Spleen (tissue), 7 donors: Measurements from ENCODE around the gene EIF2B2.

ENCODE experiments used
- POLR2A ChIP-seq, 3 donors: fragments of 450-650 bp; IDR thresholded peaks; one replicate each; pipeline ENCODE4 v1.5.1; 2017; ENCODE audit warnings: antibody characterized with exemption in 3 of 3, mild to moderate bottlenecking in 1 of 3
- POLR2AphosphoS5 ChIP-seq, 3 donors: sonication (generic); formaldehyde crosslinking; IDR thresholded peaks; one replicate each; pipeline ENCODE4 v1.5.1; 2017; ENCODE audit warnings: antibody characterized with exemption in 3 of 3
- TF ChIP-seq, protein P1 (sequence below), 11 experiments: fragments of 200-600 bp in 7 of 11; fragments of 450-650 bp in 4 of 11; sonication (generic) in 4 of 11; IDR thresholded peaks in 8 of 11; conservative IDR thresholded peaks in 3 of 11; 1 replicate in 7 of 11; 2 replicates in 4 of 11; pipeline versions ENCODE4 v1.4.0 to v1.8.0; 2016 to 2021; ENCODE audit warnings: antibody characterized with exemption in 11 of 11, inconsistent platforms in 4 of 11, mild to moderate bottlenecking in 1 of 11
- donor health status: DM: no; HTN: no; CAD: no; lungs with moderate emphysema.
- donor health status: DM: no; HTN: no; CAD: no.
- donor health status: DM: no; HTN: no; CAD: no.

DNA sequence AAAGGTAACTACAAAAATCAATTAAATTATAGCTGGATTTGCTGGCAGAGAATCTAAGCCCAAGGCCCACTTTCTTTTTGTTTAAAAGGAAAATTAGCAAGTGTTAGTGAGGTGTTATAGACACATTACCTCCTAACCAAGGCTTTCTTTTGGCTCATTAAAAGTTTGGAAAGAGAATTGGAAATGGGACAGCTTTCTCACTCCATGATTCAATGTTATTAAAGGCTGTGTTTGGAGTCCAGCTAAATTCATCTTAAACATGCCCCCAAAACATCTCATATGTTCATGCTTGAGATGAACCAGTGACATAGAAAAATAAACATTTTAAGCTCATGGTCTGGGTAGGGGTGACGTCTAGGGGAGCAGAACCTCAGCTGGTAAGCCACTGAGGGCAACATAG is 33.9 kb upstream of the EIF2B2 start:
- TF ChIP-seq, protein P1, sequence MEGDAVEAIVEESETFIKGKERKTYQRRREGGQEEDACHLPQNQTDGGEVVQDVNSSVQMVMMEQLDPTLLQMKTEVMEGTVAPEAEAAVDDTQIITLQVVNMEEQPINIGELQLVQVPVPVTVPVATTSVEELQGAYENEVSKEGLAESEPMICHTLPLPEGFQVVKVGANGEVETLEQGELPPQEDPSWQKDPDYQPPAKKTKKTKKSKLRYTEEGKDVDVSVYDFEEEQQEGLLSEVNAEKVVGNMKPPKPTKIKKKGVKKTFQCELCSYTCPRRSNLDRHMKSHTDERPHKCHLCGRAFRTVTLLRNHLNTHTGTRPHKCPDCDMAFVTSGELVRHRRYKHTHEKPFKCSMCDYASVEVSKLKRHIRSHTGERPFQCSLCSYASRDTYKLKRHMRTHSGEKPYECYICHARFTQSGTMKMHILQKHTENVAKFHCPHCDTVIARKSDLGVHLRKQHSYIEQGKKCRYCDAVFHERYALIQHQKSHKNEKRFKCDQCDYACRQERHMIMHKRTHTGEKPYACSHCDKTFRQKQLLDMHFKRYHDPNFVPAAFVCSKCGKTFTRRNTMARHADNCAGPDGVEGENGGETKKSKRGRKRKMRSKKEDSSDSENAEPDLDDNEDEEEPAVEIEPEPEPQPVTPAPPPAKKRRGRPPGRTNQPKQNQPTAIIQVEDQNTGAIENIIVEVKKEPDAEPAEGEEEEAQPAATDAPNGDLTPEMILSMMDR (IDR thresholded peaks at IDR 0.05 in 8 of 11, conservative IDR thresholded peaks at IDR 0.05 in 3 of 11), result no peak
- TF ChIP-seq POLR2A (IDR thresholded peaks at IDR 0.05) (no peak), POLR2AphosphoS5 (IDR thresholded peaks at IDR 0.05) (no peak)
